Heart left ventricle (tissue), 13 donors: ENCODE results near the gene GSTA3.
"Not testable (repeated sequence)": the region's sequence is repeated elsewhere in the genome, so short reads cannot be mapped to it uniquely, and the experiment has no call there.

Experiments
- CTCF ChIP-seq, 12 donors: fragments of 200-600 bp; sonication (generic) in 4 of 12; IDR thresholded peaks; one replicate each; pipeline versions ENCODE4 v1.5.0 to v1.8.0; 2018 to 2022; ENCODE audit warnings: antibody characterized with exemption in 12 of 12, mild to moderate bottlenecking in 5 of 12
- POLR2A ChIP-seq, 2 donors: fragments of 450-650 bp; IDR thresholded peaks; one replicate each; pipeline ENCODE4 v1.6.1; 2017; ENCODE audit warnings: antibody characterized with exemption in 2 of 2, mild to moderate bottlenecking in 2 of 2, moderate library complexity in 2 of 2
- donor health status: ischemic (EF 13 %, LVEDD 7.1; RV severe dilation, severe dysfunction).
- donor health status: DM: no; HTN: yes; CAD: no.
- donor health status: DM: no; HTN: no; CAD: no.
- donor health status: ischemic (EF 25% LVEDD 6.9; RV normal size, moderate dysfunction).
- donor health status: ischemic (EF 25% LVEDD 5.7; RV mildly dilated, moderate dysfunction).
- donor health status: ischemic (EF 35%, LVEDD 5.7; RV mildly dilated, moderate dysfunction).
- donor health status: nonischemic (EF 11% LVEDD 7.7; RV severe dilation, severe dysfunction).
- donor health status: DM: yes; HTN: yes; CAD: no.
- donor health status: PGD.
- donor health status: ischemic (EF 29% LVEDD 5.4; RV normal size, mild dysfunction).
- donor health status: nonischemic (EF 23%, LVEDD 6.1; RV moderate dilation, normal function).

DNA sequence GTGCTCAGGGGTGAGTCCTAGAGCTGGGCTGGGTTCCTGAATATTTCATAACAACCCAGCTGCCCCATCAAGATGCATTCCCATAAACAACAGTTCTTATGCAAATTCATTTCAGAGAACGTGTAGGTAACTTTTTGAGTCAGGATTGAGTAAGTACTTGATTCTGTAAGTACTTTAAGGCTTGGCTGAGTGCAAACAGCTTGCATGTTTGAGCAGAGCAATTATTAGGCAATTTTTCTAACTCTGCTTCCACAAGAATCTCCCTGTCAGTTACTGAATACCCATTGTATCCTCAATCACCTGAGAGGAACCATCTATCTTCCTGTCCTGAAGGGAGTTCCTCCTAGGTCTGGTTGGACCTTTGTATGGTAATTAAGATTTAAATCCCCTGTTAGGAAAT, 10.0 kb upstream of the GSTA3 start:
- not testable (repeated sequence) for TF ChIP-seq CTCF, POLR2A (IDR thresholded peaks at IDR 0.05)
